Activated T-cell treated with anti-CD3 and anti-CD28 coated beads, Interleukin-2, amount 50 U/mL, for 1 hour (primary cell): ENCODE results near the gene SLC25A19.

Experiments used
- DNase-seq: peaks from one replicate; pipeline ENCODE4 v3.0.0-alpha.2; 2020

The SLC25A19 gene

DNA sequence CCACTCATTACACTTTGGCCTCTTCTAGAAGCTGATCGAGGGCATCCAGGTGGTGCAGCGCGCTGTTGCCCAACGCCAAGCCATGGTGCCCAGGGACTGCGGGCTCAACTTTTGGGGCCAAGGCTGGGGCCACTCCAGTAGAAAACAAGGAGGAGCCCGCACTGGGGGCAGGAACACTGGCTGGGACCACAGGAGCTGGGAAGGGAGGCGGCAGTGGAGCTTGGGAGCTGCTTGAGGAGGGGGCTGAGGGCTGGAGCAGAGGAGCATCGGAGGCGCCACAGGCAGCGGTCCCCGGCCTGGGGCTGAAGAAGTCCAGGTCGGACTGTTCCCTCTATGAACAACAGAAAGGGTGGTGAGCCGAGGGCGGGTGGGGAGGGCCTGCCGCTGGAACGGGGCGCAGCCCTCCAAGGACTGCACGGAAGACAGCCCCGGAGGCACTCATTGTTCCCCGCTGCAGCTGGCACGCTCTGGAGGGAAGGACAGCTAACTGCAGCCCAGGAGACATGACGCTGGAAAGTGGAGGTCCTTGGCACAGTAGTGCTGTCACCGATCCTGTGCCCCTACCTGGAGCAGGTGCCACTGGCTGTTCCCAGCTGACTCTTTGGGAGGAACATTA, 49.3 kb downstream of the SLC25A19 start:
- no peak for DNase-seq

- DNase-seq = no peak
These were observed 50.0 kb downstream of the SLC25A19 start for GRCh38 chr17:75239214-75239613.

GRCh38 chr17:75238684-75239191, 50.5 kb downstream of the SLC25A19 start:
- DNase-seq = peak; percentile 67

DNA sequence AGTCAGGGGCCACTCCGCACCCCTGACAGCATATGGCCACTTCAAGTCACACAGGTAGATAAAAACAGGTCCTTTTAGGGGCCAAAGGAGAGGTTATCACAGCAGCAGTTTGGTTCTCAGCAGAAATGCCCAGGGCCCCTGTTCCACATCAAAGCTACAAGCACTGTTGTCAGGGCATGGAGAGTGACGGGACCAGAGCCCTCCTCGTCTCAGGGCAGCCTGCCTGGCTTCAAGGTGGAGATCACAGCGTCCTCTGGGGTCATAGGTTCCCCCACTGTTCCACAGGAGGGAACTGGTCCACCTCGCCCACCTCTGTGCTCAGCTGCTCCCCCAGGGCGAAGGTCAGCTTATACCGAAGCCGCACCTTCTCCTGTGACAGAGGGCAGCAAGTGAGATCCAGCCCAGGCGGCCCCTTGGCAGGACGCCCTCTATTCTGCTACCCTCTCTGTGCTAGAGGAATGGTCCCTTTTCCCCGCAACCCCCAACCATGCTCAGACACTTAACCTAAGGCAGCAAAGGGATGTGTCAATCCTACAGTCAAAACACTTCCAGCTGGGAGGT, 51.1 kb downstream of the SLC25A19 start:
- no peak for DNase-seq

DNA sequence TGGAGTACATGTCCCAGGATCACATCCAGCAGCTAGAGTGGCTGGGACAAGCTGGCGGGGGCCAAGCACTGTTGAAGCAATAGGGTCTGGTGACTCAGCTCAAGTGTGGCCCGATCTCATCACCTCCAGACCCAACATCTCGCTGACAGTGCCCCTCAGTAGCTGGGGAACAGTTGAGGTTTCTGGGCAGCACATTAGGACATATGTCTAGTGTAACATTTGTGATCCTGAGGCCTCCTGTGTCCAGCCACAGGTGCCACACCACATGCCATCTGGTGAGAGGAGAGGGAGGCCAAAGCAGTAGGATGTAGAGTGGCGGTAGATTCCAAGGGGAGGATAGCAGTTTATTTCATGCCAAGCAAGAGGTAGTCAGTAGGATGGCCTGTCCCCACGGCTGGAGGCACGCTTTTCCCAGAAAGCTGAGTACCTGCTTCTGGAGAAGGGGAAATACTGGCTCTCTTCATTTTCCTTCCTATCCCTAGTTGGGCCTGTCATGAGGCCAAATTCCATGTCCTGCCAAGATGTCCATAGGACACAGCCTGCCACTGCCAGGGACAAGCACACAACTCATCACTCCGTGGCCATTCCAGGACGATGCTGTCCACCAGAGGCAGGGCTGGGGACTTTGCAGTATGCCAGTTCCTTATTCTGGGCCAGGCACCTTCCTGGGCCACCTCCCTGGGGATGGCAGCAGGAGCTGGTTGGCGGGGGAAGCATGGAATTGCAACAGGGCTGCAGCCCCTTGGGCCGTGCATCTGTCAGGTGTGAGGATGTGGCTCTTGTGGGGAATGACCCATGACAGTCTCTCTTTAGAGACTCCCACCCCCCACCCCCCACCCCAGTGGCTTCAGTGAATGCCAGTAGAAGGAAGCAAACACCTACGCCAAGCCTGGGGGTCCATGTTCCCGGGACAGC, 51.9 kb downstream of the SLC25A19 start:
- DNase-seq = no peak

DNA sequence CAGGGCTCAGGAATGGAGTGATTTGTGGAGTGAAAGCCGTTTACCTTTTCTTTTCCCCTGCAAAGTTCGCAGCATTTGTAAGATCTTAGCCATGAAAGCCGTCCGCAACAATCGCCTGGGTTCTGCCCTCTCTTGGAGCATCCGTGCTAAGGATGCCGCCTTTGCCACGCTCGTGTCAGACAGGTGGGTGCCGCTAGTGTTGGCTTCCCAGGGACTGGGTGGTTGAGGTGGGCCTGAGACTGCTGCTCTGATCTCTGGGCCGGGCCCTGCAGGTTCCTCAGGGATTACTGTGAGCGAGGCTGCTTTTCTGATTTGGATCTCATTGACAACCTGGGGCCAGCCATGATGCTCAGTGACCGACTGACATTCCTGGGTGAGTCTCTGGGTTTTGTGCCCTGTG, 56.4 kb downstream of the SLC25A19 start:
- DNase-seq = no peak

GRCh38 chr17:75231741-75232464, 57.3 kb downstream of the SLC25A19 start:
- DNase-seq = no peak

GRCh38 chr17:75231071-75231470, 58.2 kb downstream of the SLC25A19 start:
- no peak for DNase-seq

GRCh38 chr17:75228847-75229246, 60.4 kb downstream of the SLC25A19 start:
- DNase-seq = no peak

DNA sequence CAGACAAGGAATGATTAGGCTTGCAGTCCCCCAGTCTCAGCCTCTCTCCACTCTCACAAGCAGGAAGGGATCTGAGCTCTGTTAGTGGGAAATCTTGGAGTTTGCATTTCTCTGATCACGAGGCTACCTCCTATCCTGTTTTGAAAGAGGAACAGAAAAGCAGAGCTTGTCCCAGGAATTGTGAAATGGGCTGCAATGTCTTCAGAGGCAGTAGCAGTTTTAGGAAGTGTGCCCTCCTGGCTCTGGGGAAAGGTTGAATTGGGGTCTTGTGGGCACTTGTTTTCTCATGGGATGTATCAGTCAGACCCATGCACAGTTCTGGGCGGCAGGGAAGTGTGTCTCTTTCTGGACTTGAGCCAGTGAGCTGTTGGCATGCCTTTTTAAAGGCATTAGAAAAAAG, 60.9 kb downstream of the SLC25A19 start:
- no peak for DNase-seq

GRCh38 chr17:75227729-75228128, 61.5 kb downstream of the SLC25A19 start:
- no peak for DNase-seq

- DNase-seq = no peak
These were observed 64.2 kb downstream of the SLC25A19 start for GRCh38 chr17:75225016-75225415.
